ENCODE data around the gene MPRIP. TPM values are rescaled to one million over a fixed set of nuclear protein-coding genes. Genes with fewer than 3 reads are reported as not detected.

Gene MPRIP
- total RNA-seq, 1 donor from 2014 or later, result 350 TPM

- Histone ChIP-seq H3K4me1 (peaks cover 81% of the 10 kb centered on the region), H3K36me3 (peaks cover 59% of the 10 kb centered on the region), H3K27me3 (ENCODE audit: low read depth) (no peaks in the 10 kb centered on the region), H3K27ac (replicated peaks) (no peak overlapping the region), H3K4me3 (no peak overlapping the region), H3K9me3 (replicated peaks) (no peaks in the 10 kb centered on the region)
- intact Hi-C loops (cut with micrococcal nuclease), result no loop called here
- no peak for TF ChIP-seq CTCF (IDR thresholded peaks at IDR 0.05; ENCODE audit: borderline replicate concordance)
- DNase-seq, result peak; percentile 8
Observed at GRCh38 chr17:17127730-17128291, 85.6 kb downstream of the MPRIP start.

GRCh38 chr17:17128476-17129075 is 86.3 kb downstream of the MPRIP start:
- Histone ChIP-seq H3K9me3 (replicated peaks) (no peaks in the 10 kb centered on the region), H3K27me3 (ENCODE audit: low read depth) (no peaks in the 10 kb centered on the region), H3K4me3 (no peak overlapping the region), H3K27ac (replicated peaks) (no peak overlapping the region), H3K36me3 (peaks cover 67% of the 10 kb centered on the region), H3K4me1 (peaks cover 76% of the 10 kb centered on the region)
- no peak for DNase-seq
- intact Hi-C loops (cut with micrococcal nuclease), result no loop called here
- TF ChIP-seq CTCF (IDR thresholded peaks at IDR 0.05; ENCODE audit: borderline replicate concordance), result no peak

- H3K36me3 ChIP-seq, result peaks cover 73% of the 10 kb centered on the region
- intact Hi-C loops (cut with micrococcal nuclease), result no loop called here
- DNase-seq, result no peak
- no peaks in the 10 kb centered on the region for H3K9me3 ChIP-seq (replicated peaks)
- no peak overlapping the region for H3K4me3 ChIP-seq
- no peaks in the 10 kb centered on the region for H3K27me3 ChIP-seq (ENCODE audit: low read depth)
- H3K27ac ChIP-seq (replicated peaks), result no peak overlapping the region
- H3K4me1 ChIP-seq, result peaks cover 76% of the 10 kb centered on the region
- no peak for TF ChIP-seq CTCF (IDR thresholded peaks at IDR 0.05; ENCODE audit: borderline replicate concordance)
Observed at GRCh38 chr17:17129466-17129865, 87.2 kb downstream of the MPRIP start.

DNA sequence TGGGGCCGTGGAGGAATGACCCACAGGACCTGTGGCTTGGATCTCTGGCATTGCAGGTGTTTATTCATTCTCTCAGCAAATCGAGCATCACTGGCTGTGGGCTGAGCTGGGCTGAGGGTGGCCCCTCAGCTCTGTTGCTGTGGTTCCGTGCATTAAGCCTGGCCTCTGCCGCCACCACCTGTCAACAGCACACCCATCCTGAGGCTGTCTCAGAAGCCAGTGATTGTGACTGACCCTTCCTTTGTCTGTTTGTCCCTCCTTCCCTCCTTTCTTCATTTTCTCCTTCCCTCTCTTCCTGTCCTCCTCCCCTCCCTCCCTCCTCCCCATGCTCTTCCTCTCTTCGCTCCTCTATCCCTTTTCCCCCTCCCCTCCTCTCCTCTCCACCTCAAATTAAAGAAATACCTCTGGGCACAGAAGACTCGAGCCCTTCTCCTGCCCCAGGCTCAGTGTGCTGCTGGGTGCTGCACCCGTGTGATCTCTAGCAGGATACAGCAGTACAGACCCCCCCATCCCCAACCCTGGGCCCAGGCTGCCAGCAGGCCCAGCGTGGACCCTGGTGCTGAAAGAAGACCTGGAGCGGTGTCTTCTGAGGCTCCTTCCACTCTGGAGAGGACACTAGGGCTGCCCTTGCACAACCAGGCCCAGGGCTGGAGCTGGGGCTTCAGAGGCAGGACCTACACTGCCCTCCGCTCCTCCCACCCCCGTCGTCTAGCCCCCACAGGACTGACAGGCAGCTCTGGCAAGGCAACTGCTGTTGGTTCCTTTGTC is 88.0 kb downstream of the MPRIP start:
- H3K36me3 ChIP-seq, result peaks cover 79% of the 10 kb centered on the region
- no peak for DNase-seq

DNA sequence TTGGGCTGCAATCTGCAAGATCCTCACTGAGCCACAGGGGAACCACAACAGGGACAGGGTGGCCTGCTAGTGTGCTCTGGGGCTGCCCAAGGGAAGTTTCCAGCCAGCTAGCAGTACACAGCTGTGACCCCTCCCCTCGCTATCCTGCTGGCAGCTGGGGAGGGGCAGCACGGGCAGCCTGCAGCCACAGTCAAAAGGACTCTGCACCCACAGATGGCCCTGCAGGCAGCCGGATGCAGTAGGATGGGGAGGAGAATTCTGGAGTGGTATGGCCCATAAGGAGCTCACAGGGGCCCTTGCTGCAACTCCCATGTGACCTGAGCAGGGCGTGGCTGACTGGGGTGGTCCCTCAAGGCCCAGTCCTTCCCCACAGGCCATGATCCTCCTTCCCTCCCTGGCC is 89.6 kb downstream of the MPRIP start:
- no peak overlapping the region for H3K27ac ChIP-seq (replicated peaks)
- H3K4me1 ChIP-seq, result peaks cover 67% of the 10 kb centered on the region
- intact Hi-C loops (cut with micrococcal nuclease), result no loop called here
- H3K27me3 ChIP-seq (ENCODE audit: low read depth), result no peaks in the 10 kb centered on the region
- H3K9me3 ChIP-seq (replicated peaks), result no peaks in the 10 kb centered on the region
- no peak for DNase-seq
- H3K36me3 ChIP-seq, result peaks cover 92% of the 10 kb centered on the region
- no peak overlapping the region for H3K4me3 ChIP-seq
- TF ChIP-seq CTCF (IDR thresholded peaks at IDR 0.05; ENCODE audit: borderline replicate concordance), result no peak

More for the DNA sequence above, 88.0 kb downstream of the MPRIP start:
- no peaks in the 10 kb centered on the region for H3K9me3 ChIP-seq (replicated peaks)
- no peak overlapping the region for H3K27ac ChIP-seq (replicated peaks)
- H3K4me1 ChIP-seq, result peaks cover 76% of the 10 kb centered on the region
- H3K27me3 ChIP-seq (ENCODE audit: low read depth), result no peaks in the 10 kb centered on the region
- no peak overlapping the region for H3K4me3 ChIP-seq
- intact Hi-C loops (cut with micrococcal nuclease), result no loop called here
- no peak for TF ChIP-seq CTCF (IDR thresholded peaks at IDR 0.05; ENCODE audit: borderline replicate concordance)
